Measurements from ENCODE around the gene PSORS1C1. TPM values are rescaled to one million over a fixed set of nuclear protein-coding genes. Genes with fewer than 3 reads are reported as not detected.
A peak's percentile ranks its signal among the peaks of the same experiment; 100 is the strongest.
"Not testable (repeated sequence)": the region's sequence is repeated elsewhere in the genome, so short reads cannot be mapped to it uniquely, and the experiment has no call there.

Gene PSORS1C1
- total RNA-seq, 1 donor from 2014 or later, result 1.2 TPM

GRCh38 chr6:31174378-31174777 is 59.8 kb downstream of the PSORS1C1 start:
- DNase-seq (ENCODE audit: low spot score), result no peak

GRCh38 chr6:31175971-31176370 is 61.4 kb downstream of the PSORS1C1 start:
- DNase-seq (ENCODE audit: low spot score), result no peak

DNA sequence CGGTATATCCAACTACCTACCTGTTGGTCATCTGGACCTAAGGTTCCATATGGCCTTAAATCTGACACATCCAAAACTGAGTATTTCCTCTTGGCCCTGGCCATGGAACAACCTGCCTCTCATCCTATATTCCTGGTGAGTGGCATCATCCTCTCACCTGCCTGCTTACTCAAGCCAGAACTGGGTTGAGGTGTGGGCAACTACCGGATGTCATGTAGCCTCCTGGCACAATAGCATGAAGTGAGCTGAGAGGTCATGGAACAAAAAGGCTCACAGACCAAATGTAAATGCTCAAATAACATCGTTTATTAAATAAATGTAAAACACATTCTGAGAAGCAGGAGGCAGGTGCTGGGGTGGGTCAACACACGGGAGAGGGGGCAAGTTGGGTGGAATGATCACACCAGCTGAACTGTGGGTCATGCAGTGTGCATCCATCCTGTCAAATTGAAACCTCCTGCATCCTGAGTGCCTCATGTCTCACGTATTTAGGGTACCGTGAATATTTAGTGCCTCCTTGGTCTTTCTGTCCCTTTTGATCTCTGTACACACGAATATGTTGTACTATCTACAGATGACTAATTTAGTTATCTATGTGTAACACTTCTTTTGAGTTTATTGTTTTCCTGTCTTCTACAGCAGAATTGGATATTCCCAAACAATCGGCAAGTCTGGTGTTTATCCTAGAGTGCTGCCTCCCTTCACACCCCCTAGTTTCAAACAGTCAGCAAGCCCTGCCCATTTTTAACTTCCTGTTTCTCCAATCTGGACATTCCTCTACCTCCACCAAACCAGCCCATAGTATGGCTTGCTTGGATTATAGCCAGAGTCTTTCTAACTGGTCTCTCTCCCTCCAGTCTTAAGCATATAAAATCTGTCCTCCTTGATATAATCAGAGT is 63.8 kb downstream of the PSORS1C1 start:
- no peak for DNase-seq (ENCODE audit: low spot score)

DNA sequence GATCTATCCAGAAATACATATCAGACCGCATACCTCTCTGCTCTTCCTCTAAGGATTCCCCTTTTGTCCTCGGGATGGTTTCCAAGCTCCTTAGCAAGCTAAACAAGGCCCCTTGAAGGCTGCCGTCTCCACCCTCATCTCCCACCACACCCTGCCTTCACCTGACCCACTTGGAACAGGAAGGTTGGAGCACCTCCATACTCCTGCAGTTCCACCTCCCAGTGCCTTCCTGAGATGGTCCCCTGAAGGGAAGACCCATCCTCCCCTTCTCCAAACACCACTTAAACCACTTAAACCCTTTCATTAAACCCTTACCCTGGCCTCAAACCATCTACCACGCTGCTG is 64.4 kb downstream of the PSORS1C1 start:
- DNase-seq (ENCODE audit: low spot score), result no peak

- no peak for DNase-seq (ENCODE audit: low spot score)
These were observed 65.3 kb downstream of the PSORS1C1 start for GRCh38 chr6:31179896-31180295.

DNA sequence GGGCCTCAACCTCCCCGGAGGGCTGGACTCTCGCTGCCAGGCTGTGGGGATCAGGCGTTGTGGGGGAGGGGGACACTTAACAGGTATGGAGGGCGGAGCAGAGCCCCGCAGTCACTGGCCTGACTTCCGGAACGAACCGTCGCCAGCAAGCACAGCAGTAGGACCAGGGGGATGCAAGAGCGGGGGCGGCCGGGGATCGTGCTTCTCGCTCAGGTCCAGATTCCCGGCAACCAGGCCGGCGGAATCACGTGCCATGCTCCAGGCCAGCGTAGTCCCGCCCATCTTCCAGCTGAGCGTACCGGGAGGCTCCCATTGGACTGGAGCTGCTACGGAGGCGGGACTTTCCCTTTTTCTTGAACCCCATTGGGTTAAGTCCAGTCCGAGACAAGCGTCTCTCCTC is 65.9 kb downstream of the PSORS1C1 start:
- DNase-seq (ENCODE audit: low spot score), result peak; percentile 79

- DNase-seq (ENCODE audit: low spot score), result not testable (repeated sequence)
These were observed 68.7 kb downstream of the PSORS1C1 start for GRCh38 chr6:31183287-31183686.

GRCh38 chr6:31183859-31184258 is 69.3 kb downstream of the PSORS1C1 start:
- DNase-seq (ENCODE audit: low spot score), result not testable (repeated sequence)

DNA sequence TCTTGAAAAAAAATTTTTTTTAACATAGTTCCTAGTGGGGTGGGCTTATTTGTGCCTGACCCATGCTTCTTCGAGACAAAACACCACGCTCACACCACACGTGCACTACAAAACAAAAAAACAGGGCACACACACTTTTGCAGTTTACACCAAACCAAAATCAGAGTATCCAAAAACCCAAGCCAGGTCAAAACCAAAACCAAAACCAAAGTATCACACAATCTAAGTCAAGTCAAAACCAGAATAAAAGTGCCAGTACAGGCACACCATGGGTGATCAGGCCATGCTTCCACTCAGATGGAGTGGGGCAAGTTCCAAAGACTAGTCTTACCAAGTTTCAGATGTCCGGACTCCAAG is 71.1 kb downstream of the PSORS1C1 start:
- DNase-seq (ENCODE audit: low spot score), result not testable (repeated sequence)

GRCh38 chr6:31186052-31186734 is 71.6 kb downstream of the PSORS1C1 start:
- DNase-seq (ENCODE audit: low spot score), result no peak

GRCh38 chr6:31187780-31188194 is 73.2 kb downstream of the PSORS1C1 start:
- DNase-seq (ENCODE audit: low spot score), result no peak

- DNase-seq (ENCODE audit: low spot score), result not testable (repeated sequence)
These were observed 74.6 kb downstream of the PSORS1C1 start for GRCh38 chr6:31189223-31189622.

Other genes with a start within 250 kb of the PSORS1C1 start
- 19.0 TPM for gene DDR1, start 230.3 kb upstream of the PSORS1C1 start, total RNA-seq (ENCODE audit: insufficient read depth, low replicate concordance)
- 1.4 TPM for gene GTF2H4, start 206.6 kb upstream of the PSORS1C1 start, total RNA-seq (ENCODE audit: insufficient read depth, low replicate concordance)
- gene VARS2, start 200.6 kb upstream of the PSORS1C1 start, total RNA-seq (ENCODE audit: insufficient read depth, low replicate concordance), result 20.5 TPM
- not detected for gene SFTA2, start 182.6 kb upstream of the PSORS1C1 start, total RNA-seq (ENCODE audit: insufficient read depth, low replicate concordance)
- 2.4 TPM for gene MUCL3, start 173.8 kb upstream of the PSORS1C1 start, total RNA-seq (ENCODE audit: insufficient read depth, low replicate concordance)
- gene MUC21, start 131.1 kb upstream of the PSORS1C1 start, total RNA-seq (ENCODE audit: insufficient read depth, low replicate concordance), result not detected
- 6.5 TPM for gene MUC22, start 104.3 kb upstream of the PSORS1C1 start, total RNA-seq (ENCODE audit: insufficient read depth, low replicate concordance)
- not detected for gene C6orf15, start 2.2 kb upstream of the PSORS1C1 start, total RNA-seq (ENCODE audit: insufficient read depth, low replicate concordance)
- gene CDSN, start 5.6 kb downstream of the PSORS1C1 start, total RNA-seq (ENCODE audit: insufficient read depth, low replicate concordance), result 2.4 TPM
- gene PSORS1C2, start 24.3 kb downstream of the PSORS1C1 start, total RNA-seq (ENCODE audit: insufficient read depth, low replicate concordance), result not detected
- 31.8 TPM for gene CCHCR1, start 43.0 kb downstream of the PSORS1C1 start, total RNA-seq (ENCODE audit: insufficient read depth, low replicate concordance)
- gene TCF19, start 43.8 kb downstream of the PSORS1C1 start, total RNA-seq (ENCODE audit: insufficient read depth, low replicate concordance), result 6.5 TPM
- 4.1 TPM for gene POU5F1, start 55.9 kb downstream of the PSORS1C1 start, total RNA-seq (ENCODE audit: insufficient read depth, low replicate concordance)
- gene HLA-C, start 157.3 kb downstream of the PSORS1C1 start, total RNA-seq (ENCODE audit: insufficient read depth, low replicate concordance), result 107 TPM
- gene HLA-B, start 242.4 kb downstream of the PSORS1C1 start, total RNA-seq (ENCODE audit: insufficient read depth, low replicate concordance), result 113 TPM

Data from umbilical cord (tissue), 2 donors.